Suprapubic skin (tissue), 4 donors: ENCODE results near the gene ACOT11. TPM values are rescaled to one million over a fixed set of nuclear protein-coding genes. Genes with fewer than 3 reads are reported as not detected.
A peak's percentile ranks its signal among the peaks of the same experiment; 100 is the strongest.

Source experiments
- DNase-seq, 2 donors: peaks; one replicate each; pipeline ENCODE4 v3.0.0-alpha.2; 2019; ENCODE audit warnings: low spot score in 2 of 2
- H3K27ac ChIP-seq: fragments of 200-600 bp; sonication (generic); one replicate; pipeline ENCODE4 v1.5.1; 2019
- H3K27me3 ChIP-seq: fragments of 200-600 bp; sonication (generic); one replicate; pipeline ENCODE4 v1.5.1; 2019
- H3K36me3 ChIP-seq: fragments of 200-600 bp; sonication (generic); one replicate; pipeline ENCODE4 v1.5.1; 2019
- H3K4me1 ChIP-seq: fragments of 200-600 bp; sonication (generic); one replicate; pipeline ENCODE4 v1.5.1; 2019
- H3K4me3 ChIP-seq: fragments of 200-600 bp; sonication (generic); one replicate; pipeline ENCODE4 v1.5.1; 2019; ENCODE audit warnings: mild to moderate bottlenecking
- H3K9me3 ChIP-seq: fragments of 200-600 bp; sonication (generic); one replicate; pipeline ENCODE4 v1.5.1; 2019
- EP300 ChIP-seq: sonication (generic); formaldehyde crosslinking; IDR thresholded peaks from one replicate; pipeline ENCODE4 v1.6.1; 2017; ENCODE audit warnings: antibody characterized with exemption
- POLR2A ChIP-seq, 2 donors: fragments of 450-650 bp; IDR thresholded peaks; one replicate each; pipeline ENCODE4 v1.6.1; 2017; ENCODE audit warnings: antibody characterized with exemption in 2 of 2, mild to moderate bottlenecking in 2 of 2, moderate library complexity in 2 of 2
- POLR2AphosphoS5 ChIP-seq, 3 donors: sonication (generic); formaldehyde crosslinking; IDR thresholded peaks; one replicate each; pipeline ENCODE4 v1.6.1; 2017; ENCODE audit warnings: antibody characterized with exemption in 3 of 3
- WGBS: methylation state at CpG from one replicate; pipeline ENCODE4 v1.1.5; 2018; 5-methylcytosine and 5-hydroxymethylcytosine counted together
- total RNA-seq, 4 donors: library from RNA; depleted of rRNA; stranded (reverse); fragments of >200 nt; gene quantifications; one replicate each; pipeline ENCODE4 v1.1.0, GENCODE V29; 2016
- TF ChIP-seq, protein P1 (sequence below), 2 donors: fragments of 200-600 bp in 1 of 2; fragments of 450-650 bp in 1 of 2; sonication (generic) in 1 of 2; IDR thresholded peaks; one replicate each; pipeline ENCODE4 v1.5.1; 2016 to 2019; ENCODE audit warnings: antibody characterized with exemption in 2 of 2, mild to moderate bottlenecking in 1 of 2, moderate library complexity in 1 of 2

The ACOT11 gene
- total RNA-seq, 4 donors from 2014 or later, result 4.7 to 8.5 (median 6.9) TPM

DNA sequence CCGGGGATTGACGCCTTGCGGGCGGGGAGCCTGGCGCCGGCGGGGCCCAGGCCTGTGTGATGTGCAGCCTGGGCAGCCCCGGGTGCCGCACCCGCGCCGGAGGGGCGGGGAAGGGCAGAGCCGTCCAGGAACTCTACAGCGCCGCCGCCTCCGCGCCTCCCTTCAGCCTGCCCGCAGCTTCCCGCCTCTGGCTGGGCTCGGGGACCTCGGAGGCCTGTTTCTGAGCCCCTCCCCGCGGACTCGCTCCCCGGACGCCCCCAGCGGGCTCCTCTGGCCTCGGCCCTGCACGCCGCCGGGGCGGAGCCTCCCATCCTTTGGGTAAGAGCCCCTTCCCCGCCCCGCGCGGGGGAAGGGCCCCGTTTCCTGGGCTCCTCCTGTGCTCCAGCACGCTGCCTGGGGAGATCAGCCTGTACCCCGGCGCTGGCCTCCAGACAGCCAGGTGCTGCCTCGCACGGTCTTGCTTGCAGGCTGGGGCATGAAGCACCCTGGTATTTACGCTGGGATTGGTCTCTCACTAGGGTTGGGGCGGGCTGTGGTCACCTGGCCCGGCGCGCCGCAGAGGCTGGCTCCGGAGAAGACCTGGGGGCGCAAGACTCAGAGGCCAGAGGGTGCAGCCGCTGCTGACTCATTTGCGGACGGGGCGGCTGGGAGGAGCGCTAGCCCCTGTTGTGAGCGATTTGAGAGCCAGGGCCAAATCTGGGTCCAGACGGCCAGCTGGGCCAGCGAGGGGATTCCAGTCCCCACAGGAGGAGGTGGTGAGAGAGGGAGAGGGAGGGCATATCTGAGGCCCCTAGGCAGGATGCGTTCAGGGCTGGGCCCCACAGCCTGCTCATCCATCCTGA is 5.7 kb upstream of the ACOT11 start:
- WGBS, result 1% methylated on average over 25 of the region's 61 CpGs
- peak overlapping the region; percentile 53 for H3K4me3 ChIP-seq
- H3K9me3 ChIP-seq, result no peaks in the 10 kb centered on the region
- H3K4me1 ChIP-seq, result peaks cover 23% of the 10 kb centered on the region
- DNase-seq, result no peak
- peak overlapping the region; percentile 55 for H3K27ac ChIP-seq
- H3K27me3 ChIP-seq, result no peaks in the 10 kb centered on the region
- TF ChIP-seq EP300 (no peak), POLR2AphosphoS5 (IDR thresholded peaks at IDR 0.05) (no peak), POLR2A (IDR thresholded peaks at IDR 0.05) (no peak)
- TF ChIP-seq, protein P1, sequence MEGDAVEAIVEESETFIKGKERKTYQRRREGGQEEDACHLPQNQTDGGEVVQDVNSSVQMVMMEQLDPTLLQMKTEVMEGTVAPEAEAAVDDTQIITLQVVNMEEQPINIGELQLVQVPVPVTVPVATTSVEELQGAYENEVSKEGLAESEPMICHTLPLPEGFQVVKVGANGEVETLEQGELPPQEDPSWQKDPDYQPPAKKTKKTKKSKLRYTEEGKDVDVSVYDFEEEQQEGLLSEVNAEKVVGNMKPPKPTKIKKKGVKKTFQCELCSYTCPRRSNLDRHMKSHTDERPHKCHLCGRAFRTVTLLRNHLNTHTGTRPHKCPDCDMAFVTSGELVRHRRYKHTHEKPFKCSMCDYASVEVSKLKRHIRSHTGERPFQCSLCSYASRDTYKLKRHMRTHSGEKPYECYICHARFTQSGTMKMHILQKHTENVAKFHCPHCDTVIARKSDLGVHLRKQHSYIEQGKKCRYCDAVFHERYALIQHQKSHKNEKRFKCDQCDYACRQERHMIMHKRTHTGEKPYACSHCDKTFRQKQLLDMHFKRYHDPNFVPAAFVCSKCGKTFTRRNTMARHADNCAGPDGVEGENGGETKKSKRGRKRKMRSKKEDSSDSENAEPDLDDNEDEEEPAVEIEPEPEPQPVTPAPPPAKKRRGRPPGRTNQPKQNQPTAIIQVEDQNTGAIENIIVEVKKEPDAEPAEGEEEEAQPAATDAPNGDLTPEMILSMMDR (IDR thresholded peaks at IDR 0.05), result no peak
- no peaks in the 10 kb centered on the region for H3K36me3 ChIP-seq

DNA sequence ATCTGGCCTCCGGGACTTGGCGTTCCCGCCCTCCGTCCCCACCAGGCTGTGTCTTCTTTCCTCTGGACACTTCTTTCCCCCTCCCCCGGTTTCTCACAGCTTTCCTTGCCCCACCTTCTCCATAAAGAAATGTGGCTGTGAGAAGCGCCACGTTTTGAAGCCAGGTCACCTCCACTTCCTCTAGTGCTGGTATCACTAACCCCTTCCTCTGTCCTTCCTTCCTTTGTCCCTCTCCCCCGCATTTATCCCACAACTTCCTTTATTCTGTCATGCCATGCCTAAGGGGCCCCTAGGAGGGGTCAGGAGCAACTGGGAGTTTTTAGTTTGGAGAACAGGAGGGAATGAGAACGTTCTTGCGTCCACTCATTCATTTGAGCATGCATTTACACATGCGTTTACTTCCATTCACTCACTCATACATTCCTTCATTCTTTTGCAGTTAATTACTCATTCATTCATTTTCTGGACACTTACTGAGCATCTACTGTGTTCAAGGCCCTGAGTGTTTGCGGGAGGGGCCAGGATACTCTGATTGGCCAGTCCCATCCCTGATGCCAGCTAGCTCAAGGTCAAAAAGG is 5.0 kb upstream of the ACOT11 start:
- Histone ChIP-seq H3K4me1 (peaks cover 30% of the 10 kb centered on the region), H3K27ac (peak overlapping the region; percentile 55), H3K4me3 (peak overlapping the region; percentile 53), H3K27me3 (no peaks in the 10 kb centered on the region), H3K36me3 (no peaks in the 10 kb centered on the region), H3K9me3 (no peaks in the 10 kb centered on the region)
- DNase-seq, result peak in 1 of 2 donors; percentile 69
- TF ChIP-seq, protein P1 (IDR thresholded peaks at IDR 0.05), result no peak
- no peak for TF ChIP-seq POLR2A (IDR thresholded peaks at IDR 0.05)
- TF ChIP-seq POLR2AphosphoS5 (IDR thresholded peaks at IDR 0.05), result no peak
- no peak for TF ChIP-seq EP300
- 26% methylated on average over 12 of the region's 12 CpGs for WGBS

DNA sequence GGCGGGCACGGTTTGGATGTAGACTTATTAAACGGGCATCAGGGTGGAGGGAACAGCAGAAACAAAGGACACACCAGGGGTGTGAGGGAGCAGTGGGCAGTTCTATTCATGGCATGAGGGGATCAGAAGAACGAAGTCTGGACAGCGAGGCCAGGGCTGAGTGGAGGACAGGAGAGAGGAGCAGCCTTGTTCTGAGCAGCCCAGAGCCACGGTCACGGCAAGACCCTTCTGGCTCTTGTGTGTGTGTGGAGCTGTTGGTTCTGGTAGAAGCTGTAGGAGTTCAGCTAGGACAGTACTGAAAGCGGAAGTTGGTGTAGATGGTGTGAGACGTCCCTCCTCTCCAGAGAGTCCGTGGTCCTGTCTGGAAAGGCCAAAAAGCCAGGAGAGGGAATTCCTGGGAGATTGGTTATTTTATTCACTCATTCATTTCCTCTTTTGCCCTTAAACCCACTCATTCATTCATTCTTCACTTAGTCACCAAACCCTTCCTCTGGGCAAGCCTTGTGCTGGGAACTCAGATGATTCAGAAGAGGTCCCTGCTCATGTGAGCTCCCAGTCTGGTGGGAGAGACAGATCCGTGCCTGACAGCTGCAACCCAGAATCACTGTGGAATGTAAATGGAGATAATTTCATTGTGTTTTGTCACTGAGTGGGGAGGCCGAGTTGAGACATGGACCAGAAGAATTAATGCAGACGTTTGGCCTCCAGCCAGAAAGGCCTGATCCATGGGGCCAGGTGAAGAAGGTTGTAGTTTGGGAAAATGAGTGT is 4.1 kb upstream of the ACOT11 start:
- Histone ChIP-seq H3K27ac (no peak overlapping the region), H3K4me1 (peaks cover 32% of the 10 kb centered on the region)

DNA sequence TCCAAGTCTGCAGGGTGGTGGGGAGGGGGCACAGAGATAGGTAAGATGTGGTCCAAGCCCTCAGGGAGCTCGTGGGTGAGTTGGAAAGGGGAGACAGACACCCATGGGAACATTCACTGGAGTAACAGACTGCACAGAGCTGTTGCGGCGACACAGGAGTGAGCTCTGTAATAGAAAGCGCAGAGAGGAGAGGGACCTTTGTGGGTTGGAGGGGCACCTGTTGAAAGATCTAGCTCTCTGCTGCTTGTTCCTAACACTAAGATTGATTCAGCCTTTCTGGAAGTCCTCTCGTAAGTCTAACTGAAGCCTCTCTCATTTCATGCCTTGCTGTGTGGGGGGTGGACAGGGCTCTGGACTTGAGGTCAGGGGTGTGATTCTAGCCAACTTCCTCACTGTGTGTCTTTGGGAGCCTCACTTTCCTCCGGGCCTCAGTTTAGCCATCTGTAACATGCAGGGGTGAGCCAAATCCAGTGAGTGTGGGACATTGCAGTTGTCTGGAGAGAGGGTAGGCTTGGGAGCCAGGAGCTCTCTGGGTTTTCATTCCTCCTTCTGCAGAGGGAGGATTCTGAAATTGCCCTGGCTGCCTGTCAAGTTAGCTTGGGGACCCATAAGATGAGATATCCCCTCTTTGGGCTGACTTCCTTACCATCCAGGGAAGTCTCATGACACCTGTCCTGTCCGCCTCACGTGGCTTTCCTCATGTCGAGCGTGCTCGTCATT is 2.0 kb upstream of the ACOT11 start:
- H3K9me3 ChIP-seq, result no peaks in the 10 kb centered on the region
- TF ChIP-seq POLR2A (IDR thresholded peaks at IDR 0.05) (no peak), EP300 (no peak), POLR2AphosphoS5 (IDR thresholded peaks at IDR 0.05) (no peak)
- TF ChIP-seq, protein P1 (IDR thresholded peaks at IDR 0.05), result no peak
- H3K36me3 ChIP-seq, result no peaks in the 10 kb centered on the region
- H3K27me3 ChIP-seq, result no peaks in the 10 kb centered on the region
- H3K4me1 ChIP-seq, result peaks cover 32% of the 10 kb centered on the region
- DNase-seq, result no peak
- no peak overlapping the region for H3K27ac ChIP-seq
- WGBS, result 90% methylated on average over 10 of the region's 11 CpGs
- H3K4me3 ChIP-seq, result no peak overlapping the region

More for the DNA sequence above, 4.1 kb upstream of the ACOT11 start:
- TF ChIP-seq POLR2A (IDR thresholded peaks at IDR 0.05) (no peak), EP300 (no peak), POLR2AphosphoS5 (IDR thresholded peaks at IDR 0.05) (no peak)
- TF ChIP-seq, protein P1 (IDR thresholded peaks at IDR 0.05), result no peak
- no peaks in the 10 kb centered on the region for H3K27me3 ChIP-seq
- H3K36me3 ChIP-seq, result no peaks in the 10 kb centered on the region
- H3K4me3 ChIP-seq, result no peak overlapping the region
- WGBS, result 86% methylated on average over 13 of the region's 13 CpGs
- H3K9me3 ChIP-seq, result no peaks in the 10 kb centered on the region
- peak in 1 of 2 donors; percentile 71 for DNase-seq
